ENCODE measurements around the gene SFTA2. TPM values are rescaled to one million over a fixed set of nuclear protein-coding genes. Genes with fewer than 3 reads are reported as not detected.

Gene SFTA2
- total and polyA plus RNA-seq, 2 of the 8 experiments (the other 6 are each of a cell fraction or from before 2014, with no cell fraction given), result not detected

DNA sequence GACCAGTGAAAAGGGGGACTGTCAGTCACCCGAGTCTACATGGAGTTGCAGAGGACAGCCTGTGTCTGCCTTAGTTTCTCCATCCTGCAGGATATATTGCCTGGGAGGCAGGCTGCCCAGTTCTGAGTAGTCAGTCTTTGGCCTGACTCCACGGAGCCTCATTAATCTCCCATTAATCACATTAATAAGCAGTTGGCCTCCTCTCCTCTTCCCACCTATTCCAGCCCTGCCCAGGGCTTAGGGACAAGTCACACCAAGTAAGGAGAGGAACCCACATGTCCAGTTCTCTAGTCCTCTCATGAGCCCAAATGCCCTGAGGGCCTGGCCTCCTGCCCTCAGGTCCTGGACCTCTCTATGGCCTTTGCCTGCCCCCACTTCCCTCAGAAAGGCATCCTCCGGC is 7.5 kb upstream of the SFTA2 start:
- Histone ChIP-seq H3K27ac (ENCODE audit: low read depth, low read length) (no peak overlapping the region), H4K5ac (ENCODE audit: insufficient read length, low read depth, low read length) (no peak overlapping the region), H3K4me2 (ENCODE audit: insufficient read depth in 1 of 2, low read depth in 2 of 2, low read length in 2 of 2) (no peak overlapping the region), H3K4me1 (replicated peaks in 1 of 4; ENCODE audit: control insufficient read depth in 3 of 4, insufficient read depth in 4 of 4, low read length in 3 of 4) (peaks cover 6 to 11% (median 9%) of the 10 kb centered on the region in 4 experiments), H2BK120ac (replicated peaks; ENCODE audit: low read depth, low read length) (no peak overlapping the region), H3K9me3 (ENCODE audit: insufficient read depth in 2 of 2, low read depth in 1 of 2, low read length in 1 of 2) (no peaks in the 10 kb centered on the region), H4K91ac (replicated peaks; ENCODE audit: insufficient read length, low read length) (no peak overlapping the region), H2BK5ac (ENCODE audit: low read depth, low read length) (no peak overlapping the region; the same call in 1 of the 2 replicates), H2AFZ (ENCODE audit: low read length) (no peak overlapping the region), H4K8ac (ENCODE audit: extremely low read depth, insufficient read depth, low read length) (no peak overlapping the region), H3K27me3 (replicated peaks in 1 of 4; ENCODE audit: control insufficient read depth in 3 of 4, extremely low read depth in 1 of 4, insufficient read depth in 3 of 4, low read length in 3 of 4) (no peaks in the 10 kb centered on the region; a peak in 1 of 7 replicates), H3K18ac (ENCODE audit: extremely low read depth, low read length) (no peak overlapping the region), H3K9ac (replicated peaks in 1 of 4; ENCODE audit: extremely low read depth in 1 of 4, low read depth in 3 of 4, low read length in 3 of 4) (no peak overlapping the region), H3K79me1 (ENCODE audit: low read depth, low read length) (no peaks in the 10 kb centered on the region), H3K36me3 (ENCODE audit: control insufficient read depth in 2 of 4, insufficient read depth in 4 of 4, low read length in 3 of 4) (no peaks in the 10 kb centered on the region), H3K56ac (replicated peaks; ENCODE audit: insufficient read length, low read depth, low read length) (no peak overlapping the region), H2BK15ac (ENCODE audit: low read length) (0 out of 2 replicates have a peak overlapping the region, but pooled peaks have one; percentile 46), H3K14ac (ENCODE audit: insufficient read length) (no peak overlapping the region), H3K23ac (ENCODE audit: insufficient read length) (no peak overlapping the region), H3K23me2 (ENCODE audit: low read depth, low read length) (no peaks in the 10 kb centered on the region), H2AK5ac (ENCODE audit: low read depth, low read length) (no peak overlapping the region), H2BK12ac (ENCODE audit: low read depth, low read length) (no peak overlapping the region), H3K4me3 (ENCODE audit: extremely low read depth in 1 of 4, insufficient read depth in 2 of 4, low read depth in 3 of 4, low read length in 4 of 4) (no peak overlapping the region), H3K4ac (replicated peaks; ENCODE audit: insufficient read length, low read depth, low read length) (no peak overlapping the region), H4K20me1 (replicated peaks in 1 of 2; ENCODE audit: control insufficient read depth in 1 of 2, insufficient read depth in 2 of 2, low read length in 2 of 2) (no peaks in the 10 kb centered on the region), H2BK20ac (ENCODE audit: low read length) (0 out of 2 replicates have a peak overlapping the region, but pooled peaks have one; percentile 2), H3K79me2 (ENCODE audit: control insufficient read depth in 1 of 2, insufficient read depth in 2 of 2, low read length in 2 of 2) (no peaks in the 10 kb centered on the region)
- no peak for FAIRE-seq
- POLR2A ChIA-PET (ENCODE audit: partially characterized antibody), result interaction anchor here (1.3 kb wide), 1 partner anchor 103 kb away, joined by 3 read pairs; no protein-coding TSS in a partner anchor
- TF ChIP-seq POLR2AphosphoS5 (IDR thresholded peaks at IDR 0.05; ENCODE audit: low read depth, low read length), result no peak
- CTCF ChIA-PET (ENCODE audit: partially characterized antibody), result interaction anchor here (1.0 to 6.5 kb wide), 8 partner anchors 10 to 147 kb away, joined by 3 to 52 read pairs (median 8); partner anchors contain the start of gene VARS2
- WGBS, 2 experiments (ENCODE audit: extremely low coverage in 1 of 2, insufficient coverage in 1 of 2, insufficient read length in 1 of 2, insufficient replicate concordance in 2 of 2, low coverage in 1 of 2, low lambda C conversion rate in 2 of 2, missing lambda C conversion rate in 1 of 2), result 80% methylated on average over 2 of the region's 3 CpGs; no CpG with 5 or more reads in 1 of the 2 experiments
- DNase-seq (ENCODE audit: low read depth in 1 of 2, low spot score in 2 of 2), result no peak
